GM18520 (cell line): Measurements from ENCODE around the gene NFIA.

Experiments
- ATAC-seq: cut with Tn5 transposase; IDR thresholded peaks from one replicate; pipeline ENCODE4 v1.9.1; 2021; ENCODE audit not compliant: unreplicated experiment

NFIA gene

DNA sequence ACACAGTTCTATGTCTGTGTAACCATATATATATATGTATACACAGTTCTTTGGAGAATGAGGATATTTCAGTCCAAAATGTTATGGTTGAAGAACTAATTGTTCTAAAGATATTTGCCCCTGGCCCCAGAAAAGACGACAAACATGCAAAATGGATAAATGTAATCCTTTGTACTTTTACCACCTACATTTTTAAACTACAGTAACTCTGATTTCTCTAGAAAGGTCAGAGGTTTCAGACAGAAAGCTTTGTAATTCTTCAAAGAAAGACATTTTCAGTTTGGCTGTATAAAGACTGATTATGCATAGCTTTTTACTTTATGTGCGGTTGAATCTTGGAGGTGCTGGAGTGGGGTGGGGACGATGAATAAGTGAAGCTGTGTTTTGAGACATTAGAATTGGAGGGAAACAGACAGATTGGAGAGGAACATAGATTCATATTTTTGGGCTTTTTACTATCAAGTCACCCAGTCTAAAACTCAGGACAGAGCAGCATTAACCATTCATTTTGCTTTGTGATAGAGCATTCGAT is 16.6 kb downstream of the NFIA start:
- ATAC-seq, result no peak

DNA sequence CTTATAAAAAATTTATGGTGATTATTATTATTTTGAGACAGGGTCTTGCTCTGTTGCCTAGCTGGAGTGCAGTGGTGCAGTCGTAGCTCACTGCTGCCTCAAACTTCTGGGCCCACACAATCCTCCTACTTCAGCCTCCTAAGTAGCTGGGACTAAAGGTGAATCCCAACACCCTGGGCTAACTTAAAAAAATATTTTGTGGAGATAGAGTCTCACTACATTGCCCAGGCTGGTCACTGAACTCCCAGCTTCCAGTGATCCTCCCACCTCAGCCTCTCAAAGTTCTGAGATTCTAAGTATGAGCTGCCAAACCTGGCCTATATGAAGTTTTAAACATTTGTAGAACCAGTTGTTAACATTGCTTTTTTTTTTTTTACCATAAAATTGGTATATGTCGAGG is 18.2 kb downstream of the NFIA start:
- no peak for ATAC-seq

DNA sequence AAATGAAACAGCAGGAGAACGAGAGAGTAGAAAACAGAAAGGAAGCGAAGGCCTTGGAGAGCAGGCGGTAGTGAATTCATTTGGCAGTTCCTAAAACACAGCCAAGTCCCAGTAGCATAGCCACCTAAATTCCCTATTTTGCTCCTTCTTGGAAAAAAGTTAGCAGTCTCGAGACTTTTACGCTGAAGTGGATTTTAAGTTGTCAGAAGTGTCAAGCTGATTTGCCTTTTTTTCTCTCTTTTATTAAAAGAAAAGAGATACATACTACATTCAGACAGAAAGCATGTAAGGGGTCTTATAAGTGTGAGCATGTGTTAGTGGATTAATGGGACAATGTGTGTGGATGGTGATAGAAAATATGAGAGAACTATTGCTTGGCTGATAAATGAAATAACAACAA is 19.2 kb downstream of the NFIA start:
- ATAC-seq, result no peak

DNA sequence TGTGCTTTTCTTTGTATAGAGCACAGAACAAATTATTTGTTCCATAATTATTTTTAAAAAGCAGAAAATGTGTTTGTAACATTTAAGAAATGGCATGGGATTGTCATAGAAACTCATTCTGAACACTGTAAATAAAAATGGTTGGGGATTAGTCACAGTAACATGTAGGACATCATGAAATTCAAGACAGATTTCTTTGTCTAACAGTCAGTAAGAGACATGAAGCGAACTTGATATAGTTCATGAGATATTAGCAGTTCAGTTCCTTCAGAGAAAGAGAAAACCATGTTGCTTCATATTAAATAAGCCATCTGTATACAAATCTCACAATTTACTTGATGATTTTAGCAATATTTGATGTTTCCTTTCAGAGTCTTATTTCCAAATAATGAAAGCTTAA is 19.7 kb downstream of the NFIA start:
- no peak for ATAC-seq

DNA sequence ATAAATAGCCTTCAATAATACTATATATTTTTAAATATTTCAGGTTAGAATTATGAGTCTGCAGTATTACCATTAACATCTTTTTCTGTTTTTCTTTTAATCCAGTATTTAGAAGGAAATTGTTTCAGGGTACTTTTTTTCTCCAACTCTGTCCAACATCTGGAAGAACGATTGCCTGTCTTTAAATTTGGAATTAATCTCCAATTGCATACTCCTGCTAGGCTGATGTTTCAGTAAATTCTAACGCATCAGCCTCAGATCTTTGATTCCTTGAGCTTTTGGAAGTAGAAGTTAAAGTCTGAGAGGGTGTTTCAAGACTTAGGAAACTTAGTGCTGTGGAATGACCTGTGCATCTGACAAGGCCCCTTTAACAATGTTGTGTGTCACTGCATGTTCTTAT is 20.3 kb downstream of the NFIA start:
- no peak for ATAC-seq

DNA sequence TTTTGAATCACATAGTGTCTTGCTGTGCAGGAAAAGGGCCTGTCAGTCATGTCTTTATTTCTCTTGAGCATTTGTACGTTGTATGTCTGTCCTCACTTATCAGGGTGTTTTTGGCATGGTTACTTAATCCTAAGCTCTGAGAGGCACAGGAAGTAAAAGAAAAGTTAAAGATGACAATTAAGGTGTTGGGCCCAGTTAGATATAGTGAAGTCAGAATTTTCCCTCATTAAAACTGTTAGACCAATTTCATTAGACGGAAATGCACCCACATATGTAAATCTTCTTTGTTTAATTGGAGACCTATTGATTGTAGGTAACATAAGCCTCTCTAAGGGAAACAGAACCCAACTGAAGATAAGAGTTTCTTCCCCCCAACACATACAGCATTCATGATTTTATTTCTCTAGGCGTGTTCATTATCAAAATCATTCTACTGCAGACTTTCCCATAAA is 21.9 kb downstream of the NFIA start:
- ATAC-seq, result no peak

DNA sequence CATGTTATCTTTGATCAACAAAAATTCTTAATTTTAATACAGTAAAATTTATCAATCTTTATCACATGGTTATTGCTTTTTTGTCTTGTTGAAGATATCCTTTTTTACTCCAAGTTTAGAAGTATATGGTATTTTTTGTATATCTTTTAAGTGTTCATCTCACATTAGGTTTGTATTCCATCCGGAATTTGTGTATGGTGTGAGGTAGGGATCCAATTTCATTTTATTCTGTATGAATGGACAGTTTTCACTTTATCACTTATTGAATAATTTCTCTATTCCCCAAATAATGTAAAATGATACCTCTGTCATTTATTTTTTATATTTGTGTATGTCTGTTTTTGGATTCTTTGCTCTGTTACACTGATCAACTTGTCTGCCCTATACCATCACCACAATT is 25.3 kb downstream of the NFIA start:
- ATAC-seq, result no peak

DNA sequence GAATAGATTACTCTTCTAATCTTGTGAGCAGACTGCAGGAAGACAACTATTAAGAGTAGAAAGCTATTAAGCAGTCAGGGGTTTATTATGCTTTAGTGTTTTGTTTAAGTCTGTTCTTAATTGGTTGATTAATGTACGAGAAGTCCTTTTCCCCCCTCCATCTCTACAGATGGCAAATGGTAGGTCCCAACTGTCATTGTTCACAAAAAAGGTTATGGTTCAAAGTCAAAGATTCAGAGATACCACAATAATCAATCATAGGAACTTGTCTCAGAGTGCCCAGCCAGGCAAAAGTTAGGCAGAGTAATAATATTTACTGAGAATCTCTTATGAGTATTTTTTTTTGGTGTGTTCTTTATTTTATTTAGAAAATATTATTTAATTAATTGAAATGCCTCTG is 26.8 kb downstream of the NFIA start:
- no peak for ATAC-seq

DNA sequence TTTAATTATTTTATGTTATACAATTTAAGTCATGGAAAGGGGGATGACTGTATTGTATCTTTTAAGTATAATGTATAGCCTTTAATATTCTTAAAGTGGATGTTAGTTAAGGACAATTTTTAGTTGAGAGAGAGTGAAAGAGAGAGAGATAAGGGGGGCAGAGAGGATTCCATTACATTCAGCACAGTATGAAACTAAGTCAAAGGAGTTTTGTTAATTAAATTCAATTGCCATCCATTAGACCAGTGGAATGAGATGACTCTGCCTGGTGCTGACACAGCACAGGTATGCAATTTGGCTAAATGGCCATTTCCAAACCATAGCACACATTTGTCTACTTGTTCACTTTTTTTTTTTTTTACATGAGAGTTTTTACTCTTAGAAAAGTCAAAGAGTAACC is 27.5 kb downstream of the NFIA start:
- no peak for ATAC-seq

DNA sequence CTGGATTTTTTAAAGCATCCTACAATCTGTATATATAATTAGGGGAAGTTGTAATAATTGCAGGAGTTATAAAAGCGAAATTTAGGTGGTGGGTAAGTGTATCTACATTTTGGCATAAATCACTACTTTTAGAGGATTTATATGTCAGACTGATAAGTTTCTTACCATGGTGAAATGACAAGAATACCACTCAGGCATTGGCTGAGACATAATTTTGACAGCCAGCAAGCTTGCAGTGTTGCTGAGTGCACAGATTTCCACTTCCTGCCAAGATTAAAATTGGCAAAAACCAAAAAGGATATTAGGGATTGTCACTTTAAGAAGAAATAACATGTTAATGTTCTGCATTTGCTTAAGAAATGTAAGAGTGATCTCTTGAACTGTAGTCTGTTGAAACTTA is 28.2 kb downstream of the NFIA start:
- no peak for ATAC-seq

DNA sequence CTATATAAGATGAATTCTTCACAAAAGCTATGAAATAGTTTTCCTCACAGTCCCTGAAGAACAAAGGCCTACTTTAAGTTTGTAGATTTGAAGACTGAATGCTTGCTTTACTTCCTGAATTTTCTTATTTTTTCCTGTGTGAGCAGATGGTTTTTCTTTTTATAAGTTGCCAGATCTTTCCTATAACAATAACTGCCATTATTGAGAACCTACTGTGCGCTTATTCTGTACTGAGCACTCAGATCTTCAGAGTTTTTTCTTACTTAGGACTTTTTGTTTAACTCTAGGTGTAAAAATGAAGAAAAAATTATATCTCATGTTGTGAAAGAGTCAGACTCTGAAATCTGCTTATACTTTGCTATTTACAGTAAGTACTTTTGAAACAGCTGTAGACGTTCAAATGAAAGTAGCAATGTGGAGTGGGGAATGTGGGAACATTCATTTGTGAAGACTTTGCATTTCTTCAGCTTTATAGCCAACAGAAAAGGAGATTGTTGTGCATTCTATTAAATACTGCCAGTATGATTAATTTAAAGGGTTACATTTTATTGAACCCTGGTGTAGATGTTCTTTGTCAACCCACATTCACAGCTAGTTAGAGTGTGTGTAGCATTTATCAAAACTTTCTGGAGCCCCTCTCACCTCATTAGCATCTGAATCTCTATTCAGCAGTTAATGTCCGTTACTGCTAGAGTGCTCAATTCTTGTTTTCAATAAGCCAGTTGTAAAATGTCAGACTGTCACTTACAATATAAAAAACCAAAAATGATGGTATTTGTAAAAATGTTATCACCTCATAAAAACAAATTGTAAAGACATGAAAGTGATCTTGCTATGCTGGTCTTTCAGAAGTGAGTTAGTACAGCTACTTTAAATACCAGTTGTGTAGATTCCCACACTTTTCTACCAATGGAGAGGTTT is 29.0 kb downstream of the NFIA start:
- ATAC-seq, result no peak

DNA sequence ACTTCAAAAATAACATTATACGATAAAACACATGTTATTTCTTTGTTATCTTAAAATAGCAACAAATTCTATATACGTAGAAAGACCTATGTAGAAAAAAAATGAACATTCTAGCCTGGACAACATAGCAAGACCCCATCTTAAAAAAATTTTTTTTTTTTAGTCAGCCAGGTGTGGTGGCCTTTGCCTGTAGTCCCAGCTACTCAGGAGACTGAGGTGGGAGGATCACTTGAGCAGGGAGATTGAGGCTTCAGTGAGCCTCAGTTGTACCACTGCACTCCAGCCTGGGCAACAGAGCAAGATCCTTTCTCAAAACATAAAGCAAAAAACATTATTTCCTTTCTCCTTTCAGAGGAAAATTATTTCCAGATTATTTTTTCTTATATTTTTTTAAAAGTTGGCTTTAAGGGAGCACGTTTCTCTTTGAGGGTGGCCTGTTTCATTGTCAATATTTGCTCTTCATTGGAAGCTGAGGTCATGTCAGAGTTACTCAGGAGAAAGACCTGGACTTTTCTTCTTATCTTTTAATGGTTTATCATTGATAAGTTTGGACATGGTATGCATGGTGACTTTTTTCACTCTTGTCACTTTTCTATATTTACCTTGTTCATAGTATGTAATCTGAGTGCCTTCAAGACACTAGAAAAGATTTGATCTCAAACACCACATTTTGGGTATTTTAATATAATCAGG is 32.0 kb downstream of the NFIA start:
- ATAC-seq, result no peak

DNA sequence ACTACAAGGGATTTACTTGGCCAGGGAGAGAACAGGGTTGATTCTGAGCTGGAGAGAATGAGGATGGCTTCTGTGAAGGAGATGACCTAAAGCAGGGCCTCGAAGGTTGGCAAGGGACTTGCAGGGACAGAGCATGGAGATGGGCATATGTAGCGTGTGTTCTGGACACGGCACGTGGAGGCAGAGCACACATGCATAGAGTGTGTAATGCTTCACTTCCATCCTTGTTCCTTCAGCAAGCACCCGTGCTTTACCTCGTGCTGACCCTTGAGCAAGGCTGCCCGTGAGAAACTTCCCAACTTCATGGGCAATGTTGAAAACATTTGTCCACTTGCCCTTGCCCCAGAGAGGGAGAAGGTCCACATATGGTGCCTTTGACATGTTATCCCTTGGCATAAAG is 33.1 kb downstream of the NFIA start:
- no peak for ATAC-seq

DNA sequence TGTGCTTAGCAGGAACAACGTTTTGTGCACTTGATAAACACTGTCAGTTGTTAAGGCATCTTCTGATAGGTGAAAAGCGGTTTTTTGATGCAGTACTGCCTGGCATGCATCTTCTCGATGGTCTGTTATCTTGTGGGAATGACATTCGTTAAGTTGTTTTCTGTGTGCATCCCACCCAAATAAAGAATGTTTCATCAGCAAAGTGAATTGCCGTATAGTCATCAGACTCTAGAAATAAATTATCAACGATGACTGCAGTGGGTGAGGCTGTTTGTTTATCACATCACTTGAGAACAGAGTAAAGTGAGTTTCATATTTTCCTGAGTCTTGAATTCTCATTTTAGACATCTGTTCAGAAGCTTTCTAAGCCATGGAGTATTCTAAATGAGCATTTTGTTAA is 34.1 kb downstream of the NFIA start:
- no peak for ATAC-seq

DNA sequence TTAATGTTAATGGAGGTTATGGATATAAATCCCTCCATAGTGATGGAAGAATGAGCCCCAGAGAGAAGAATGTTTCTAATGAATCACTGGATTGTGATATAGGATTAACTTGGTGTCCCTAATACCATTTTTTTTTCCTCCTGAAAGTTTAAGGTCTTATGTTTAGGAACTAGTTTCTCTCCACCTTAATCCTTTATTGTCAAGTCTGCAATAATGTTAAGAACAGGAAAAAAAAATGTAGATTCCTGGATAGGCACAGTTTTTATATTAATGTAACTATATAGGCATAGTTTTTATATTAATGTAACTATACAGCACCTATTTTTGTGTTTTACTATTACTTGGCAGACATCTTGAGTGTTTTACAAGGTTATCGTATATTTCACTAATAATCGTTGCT is 34.9 kb downstream of the NFIA start:
- ATAC-seq, result no peak

DNA sequence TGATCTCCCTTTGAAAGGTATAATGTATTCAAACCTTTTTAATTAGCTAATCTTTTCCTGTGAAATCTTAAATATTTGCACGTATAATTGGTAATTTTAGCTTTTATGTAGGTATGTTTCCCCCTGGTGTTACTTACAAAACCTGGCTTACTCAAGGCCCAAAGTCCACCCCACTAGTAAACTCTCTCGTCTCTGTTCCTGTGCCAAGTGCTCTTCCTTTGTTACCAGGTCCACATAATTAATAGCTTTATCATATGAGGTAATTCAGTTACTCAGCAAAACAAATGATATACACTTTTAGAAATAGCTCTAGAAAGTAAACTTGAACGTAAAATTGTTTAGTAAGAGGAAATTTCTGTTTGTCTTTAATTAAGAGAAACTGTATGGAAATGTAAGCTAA is 36.7 kb downstream of the NFIA start:
- ATAC-seq, result no peak

DNA sequence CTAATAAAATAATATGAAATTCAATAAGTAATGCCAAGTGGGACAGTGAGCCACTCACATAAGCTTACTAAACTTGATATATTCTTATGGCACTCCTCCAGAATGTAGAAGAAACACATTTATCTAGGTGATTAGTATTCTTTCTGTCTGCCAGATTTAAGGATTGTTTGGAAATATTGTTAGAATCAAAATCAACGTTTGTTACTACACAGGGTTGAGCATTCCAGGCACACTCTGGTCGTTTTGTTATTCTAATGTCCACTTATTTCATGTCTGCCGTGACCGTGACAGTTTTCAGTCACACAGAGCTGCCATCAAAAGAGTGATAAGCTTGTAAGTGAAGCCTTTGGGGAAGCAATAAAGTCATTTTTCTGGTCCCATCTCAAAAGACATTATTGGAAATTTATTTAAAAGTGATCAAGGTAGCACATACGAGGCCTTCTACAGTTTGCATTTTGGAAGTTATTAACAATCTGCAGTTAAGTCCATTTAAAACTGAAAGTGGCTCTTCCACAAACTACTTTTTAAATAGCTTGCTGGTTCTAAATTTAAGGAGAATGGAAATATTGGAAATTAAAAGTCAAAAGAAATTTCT is 38.0 kb downstream of the NFIA start:
- no peak for ATAC-seq

DNA sequence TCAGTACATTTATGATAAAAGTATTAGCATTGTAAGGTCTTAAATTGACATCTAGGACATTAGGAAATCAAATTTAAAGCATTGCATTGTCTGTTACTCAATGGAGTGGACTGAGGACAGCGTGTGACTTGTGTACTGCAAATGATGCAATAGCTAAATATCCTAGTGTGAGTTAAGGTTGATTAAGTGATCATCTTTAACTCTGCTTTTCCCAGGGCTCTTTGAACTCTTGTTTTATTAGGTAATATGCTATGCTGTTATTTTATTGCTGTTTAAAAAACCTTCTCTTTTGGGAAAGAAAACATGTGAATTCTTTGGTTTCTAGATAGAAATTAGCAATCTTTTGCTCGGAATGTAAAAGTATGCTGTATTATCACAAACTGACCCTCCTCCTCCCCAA is 38.6 kb downstream of the NFIA start:
- no peak for ATAC-seq

DNA sequence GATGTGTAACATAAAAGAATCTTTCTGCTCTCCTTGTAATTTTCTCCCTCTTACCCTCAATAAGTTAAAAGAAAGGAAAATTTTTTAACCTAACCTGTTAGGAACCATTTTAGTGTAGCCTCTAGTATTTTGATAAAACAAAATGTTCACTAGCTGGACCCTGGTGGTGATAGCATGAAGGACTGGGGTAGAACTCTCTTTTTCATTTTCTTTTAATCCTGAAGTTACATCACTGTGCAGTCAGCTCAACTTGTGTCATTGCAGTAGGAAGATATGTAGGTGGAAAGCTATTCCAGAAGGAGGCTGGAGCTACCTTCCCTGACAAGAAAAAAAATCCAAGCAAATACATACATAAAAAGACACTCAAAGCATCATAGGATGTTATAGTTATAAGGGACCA is 39.3 kb downstream of the NFIA start:
- ATAC-seq, result no peak

DNA sequence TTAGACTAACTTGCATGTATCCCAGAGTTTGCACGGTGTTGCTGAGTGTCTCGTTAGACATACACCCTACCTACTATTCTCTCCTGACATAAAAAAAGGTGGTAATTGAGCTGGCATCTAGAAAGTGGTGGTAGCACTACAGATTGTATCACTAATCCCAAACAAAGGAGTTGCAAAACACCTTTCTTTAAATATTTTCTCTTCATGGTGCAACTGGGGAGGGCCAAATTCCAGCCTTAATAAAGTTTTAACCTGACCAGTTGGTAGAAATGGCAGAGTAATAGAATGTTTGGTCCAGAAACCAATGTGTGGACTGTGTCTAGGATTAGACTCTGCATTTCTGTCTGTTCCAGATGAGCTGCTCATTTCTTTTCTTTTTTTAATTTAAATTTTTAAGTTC is 40.0 kb downstream of the NFIA start:
- no peak for ATAC-seq

DNA sequence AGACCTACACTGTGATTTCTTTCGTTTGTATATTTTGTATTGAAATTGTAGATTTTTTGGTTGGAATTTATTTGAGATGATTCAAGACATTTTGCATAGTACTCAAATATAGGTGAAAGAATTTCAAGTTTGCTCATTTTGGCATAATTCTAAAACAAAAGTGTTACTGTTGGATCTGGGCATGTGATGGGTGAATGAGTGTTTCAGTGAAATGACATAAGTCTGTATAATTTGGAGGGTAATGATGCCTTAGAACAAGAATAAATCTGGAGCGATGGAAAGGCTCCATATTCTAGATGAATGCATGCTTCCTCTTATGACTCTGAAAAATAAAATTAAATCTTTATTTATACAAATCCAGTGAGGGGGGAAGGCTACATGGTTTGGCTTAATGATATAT is 41.0 kb downstream of the NFIA start:
- ATAC-seq, result no peak

DNA sequence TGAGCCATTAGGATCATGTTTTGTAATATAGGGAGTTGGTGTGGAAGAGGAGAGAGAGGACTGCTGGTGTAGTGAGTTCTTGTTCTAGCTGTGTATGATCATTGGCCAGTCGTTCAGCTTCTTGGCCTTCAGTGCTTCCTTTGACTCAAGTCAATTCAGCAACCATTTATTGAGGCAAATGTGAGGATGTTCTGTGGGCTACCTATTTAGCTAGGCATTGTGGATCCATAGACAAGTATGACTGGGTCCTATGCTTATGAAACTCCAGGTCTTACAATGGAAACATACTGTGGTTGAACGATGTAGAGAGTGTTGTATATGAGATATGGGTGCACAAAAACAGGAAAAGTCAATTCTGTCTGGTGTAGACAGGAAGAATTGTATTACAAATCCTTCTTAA is 41.7 kb downstream of the NFIA start:
- ATAC-seq, result no peak
